Endothelial cell of umbilical vein (primary cell): ENCODE data around the gene GLIPR1L1. TPM values are rescaled to one million over a fixed set of nuclear protein-coding genes. Genes with fewer than 3 reads are reported as not detected.

Experiments
- BruUV-seq: library from RNA; stranded (reverse); fragments of 400-500 nt; replicated peaks from 2 replicates; lab custom pipeline; 2021; lab: Mats Ljungman, UMichigan
- CTCF ChIA-PET: fragments of 300-600, 350-600 bp; sonication (Branson Sonifier 250); formaldehyde crosslinking; loops from one replicate; lab custom pipeline; 2021; ENCODE audit warnings: antibody characterized with exemption, inconsistent platforms; lab: Charles Lee
- POLR2A ChIA-PET: fragments of 300-600, 350-600 bp; sonication (Branson Sonifier 250); formaldehyde crosslinking; loops from one replicate; lab custom pipeline; 2021; ENCODE audit warnings: antibody characterized with exemption, inconsistent platforms; lab: Charles Lee
- DNase-seq: peaks from one replicate; pipeline ENCODE4 v3.0.0-alpha.2; 2011; ENCODE audit warnings: low read depth, low spot score
- FAIRE-seq: peaks from 2 replicates; lab custom pipeline; 2011; peaks lifted over from hg19 to GRCh38; lab: Jason Lieb, UNC
- H2AFZ ChIP-seq: 2 replicates; pipeline ENCODE4 v1.6.0; 2012; ENCODE audit warnings: low read depth, low read length, control low read depth, inconsistent platforms
- H3K27ac ChIP-seq: 2 replicates; pipeline ENCODE4 v1.5.1; 2011; ENCODE audit warnings: low read depth, mild to moderate bottlenecking, control low read depth, low read length, moderate library complexity; ENCODE audit not compliant: insufficient read depth
- H3K27me3 ChIP-seq, 2 experiments: 2 replicates each; pipeline versions ENCODE4 v1.6.0 to v1.6.1; 2011; ENCODE audit warnings: low read length in 2 of 2, mixed read lengths in 1 of 2; ENCODE audit not compliant: control insufficient read depth in 2 of 2, insufficient read depth in 2 of 2
- H3K36me3 ChIP-seq, 2 experiments: 2 replicates in 1 of 2; 3 replicates in 1 of 2; pipeline ENCODE4 v1.5.1; 2011; ENCODE audit warnings: low read length in 2 of 2, mild to moderate bottlenecking in 1 of 2, moderate library complexity in 1 of 2; ENCODE audit not compliant: control insufficient read depth in 2 of 2, insufficient read depth in 2 of 2; ENCODE audit errors: extremely low read depth in 1 of 2
- H3K4me1 ChIP-seq: 3 replicates; pipeline ENCODE4 v1.5.1; 2011; ENCODE audit warnings: mild to moderate bottlenecking, low read length; ENCODE audit not compliant: control insufficient read depth, insufficient read depth; ENCODE audit errors: extremely low read depth
- H3K4me2 ChIP-seq: 2 replicates; pipeline ENCODE4 v1.6.1; 2011; ENCODE audit warnings: low read length, control low read depth, mixed read lengths; ENCODE audit not compliant: insufficient read depth
- H3K4me3 ChIP-seq, 3 experiments: fragments of 200-600 bp in 1 of 3; sonication (generic), shearing (Covaris generic) in 1 of 3; replicated peaks in 1 of 3; 2 replicates each; pipeline ENCODE4 v1.5.1; 2011 to 2016; ENCODE audit warnings: control low read depth in 3 of 3, low read length in 3 of 3, mild to moderate bottlenecking in 2 of 3, inconsistent platforms in 1 of 3, low read depth in 1 of 3, moderate library complexity in 1 of 3; ENCODE audit not compliant: insufficient read depth in 1 of 3
- H3K79me2 ChIP-seq: 2 replicates; pipeline ENCODE4 v1.6.0; 2012; ENCODE audit warnings: low read length, inconsistent platforms; ENCODE audit not compliant: control insufficient read depth, insufficient read depth
- H3K9ac ChIP-seq: replicated peaks from 2 replicates; pipeline ENCODE3; 2011; ENCODE audit warnings: low read length, control low read depth; ENCODE audit not compliant: insufficient read depth; ENCODE audit errors: extremely low read depth
- H3K9me1 ChIP-seq: replicated peaks from 3 replicates; pipeline ENCODE4 v1.6.0; 2011; ENCODE audit warnings: mild to moderate bottlenecking, low read length; ENCODE audit not compliant: control insufficient read depth, insufficient read depth; ENCODE audit errors: extremely low read depth
- H3K9me3 ChIP-seq: replicated peaks from 2 replicates; pipeline ENCODE4 v1.5.1; 2012; ENCODE audit warnings: low read length, inconsistent platforms; ENCODE audit not compliant: control insufficient read depth, insufficient read depth
- H4K20me1 ChIP-seq: replicated peaks from 2 replicates; pipeline ENCODE3; 2011; ENCODE audit warnings: mild to moderate bottlenecking, low read length; ENCODE audit not compliant: control insufficient read depth, insufficient read depth; ENCODE audit errors: extremely low read depth
- CTCF ChIP-seq, 2 donors: IDR thresholded peaks; 1 replicate in 1 of 2; 2 replicates in 1 of 2; pipeline ENCODE4 v1.5.1; 2011; ENCODE audit warnings: low read length in 2 of 2, mild to moderate bottlenecking in 2 of 2, moderate library complexity in 2 of 2, control low read depth in 1 of 2, inconsistent platforms in 1 of 2, low read depth in 1 of 2; ENCODE audit not compliant: insufficient read depth in 1 of 2; ENCODE audit errors: extremely low read depth in 1 of 2
- EZH2 ChIP-seq: IDR thresholded peaks from 2 replicates; pipeline ENCODE4 v1.6.1; 2012; ENCODE audit warnings: borderline replicate concordance, low read depth, mild to moderate bottlenecking, moderate library complexity, low read length, inconsistent platforms; ENCODE audit not compliant: severe bottlenecking
- FOS ChIP-seq: IDR thresholded peaks from 2 replicates; pipeline ENCODE4 v1.6.1; 2011; ENCODE audit warnings: mild to moderate bottlenecking, low read length, moderate library complexity, borderline replicate concordance; ENCODE audit not compliant: insufficient read depth
- GATA2 ChIP-seq: IDR thresholded peaks from 2 replicates; pipeline ENCODE4 v1.7.0; 2011; ENCODE audit warnings: low read depth, mild to moderate bottlenecking, moderate library complexity, mixed read lengths, low read length; ENCODE audit not compliant: insufficient read length, insufficient read depth
- JUN ChIP-seq: IDR thresholded peaks from 2 replicates; pipeline ENCODE4 v1.6.1; 2011; ENCODE audit warnings: borderline replicate concordance, low read depth; ENCODE audit not compliant: insufficient read length, insufficient read depth
- MAX ChIP-seq: IDR thresholded peaks from 2 replicates; pipeline ENCODE4 v1.6.1; 2011; ENCODE audit not compliant: insufficient read depth, insufficient read length
- MYC ChIP-seq: IDR thresholded peaks from one replicate; pipeline ENCODE4 v1.6.1; 2011; ENCODE audit warnings: mild to moderate bottlenecking, low read depth, low read length
- POLR2A ChIP-seq: IDR thresholded peaks from 2 replicates; pipeline ENCODE4 v1.6.1; 2012; ENCODE audit warnings: low read depth, mild to moderate bottlenecking, control low read depth, low read length
- POLR2AphosphoS5 ChIP-seq: IDR thresholded peaks from 2 replicates; pipeline ENCODE4 v1.6.1; 2012; ENCODE audit warnings: low read depth, mild to moderate bottlenecking, control low read depth, low read length, moderate library complexity; ENCODE audit not compliant: insufficient read depth
- dilution Hi-C: fragments of 300-500 bp; cut with MboI; formaldehyde crosslinking; loops from one replicate; pipeline ENCODE4 v1.15.0; 2019; ENCODE audit warnings: low sequenced_read_pairs; ENCODE audit not compliant: extremely low pct_ligation_motif_present
- intact Hi-C: fragments of 100-400 bp; cut with micrococcal nuclease; formaldehyde crosslinking; loops from one replicate; pipeline ENCODE4 v1.10.0; 2022
- polyA plus RNA-seq, 4 experiments: library from polyadenylated mRNA; depleted of rRNA in 3 of 4; stranded (reverse) in 3 of 4; unstranded in 1 of 4; fragments of >200 nt; gene quantifications; 2 replicates each; pipeline versions ENCODE4 v1.2.1 to v1.2.3, GENCODE V29; 2011 to 2012; ENCODE audit warnings: missing spikeins in 1 of 4
- total RNA-seq: library from RNA; stranded (reverse); gene quantifications from 2 replicates; pipeline ENCODE4 v1.2.3, GENCODE V29; 2021

GLIPR1L1 gene
- total and polyA plus RNA-seq, 2 donors (not counting 3 experiments of a cell fraction or from before 2014, with no cell fraction given), result not detected

- no peak for FAIRE-seq
- intact Hi-C loops (no loop called here), dilution Hi-C loops (no loop called here)
- no peaks in the 10 kb centered on the region for H4K20me1 ChIP-seq
- no peak overlapping the region for H3K4me3 ChIP-seq
- no peak overlapping the region for H3K4me2 ChIP-seq
- no peaks in the 10 kb centered on the region for H3K9me1 ChIP-seq
- no TSS peak for BruUV-seq
- H3K9ac ChIP-seq, result no peak overlapping the region
- H3K36me3 ChIP-seq, result no peaks in the 10 kb centered on the region
- no peak overlapping the region for H3K27ac ChIP-seq
- TF ChIP-seq MYC, result no peak
- TF ChIP-seq MAX, result no peak
- TF ChIP-seq EZH2, result no peak
- TF ChIP-seq FOS, result no peak
- TF ChIP-seq POLR2AphosphoS5, result no peak
- TF ChIP-seq GATA2, result no peak
- CTCF ChIA-PET, result no interaction called here
- no peak for DNase-seq
- no peak overlapping the region for H2AFZ ChIP-seq
- no peaks in the 10 kb centered on the region for H3K27me3 ChIP-seq
- POLR2A ChIA-PET, result no interaction called here
- no peaks in the 10 kb centered on the region for H3K4me1 ChIP-seq
- H3K9me3 ChIP-seq, result no peaks in the 10 kb centered on the region
- H3K79me2 ChIP-seq, result no peaks in the 10 kb centered on the region
Measured at GRCh38 chr12:75323663-75324062, 10.8 kb upstream of the GLIPR1L1 start.

GRCh38 chr12:75327642-75328041, 6.8 kb upstream of the GLIPR1L1 start:
- TF ChIP-seq POLR2AphosphoS5, result no peak
- TF ChIP-seq FOS, result no peak
- no peak for TF ChIP-seq CTCF (IDR thresholded peaks at IDR 0.05; ENCODE audit: extremely low read depth in 1 of 2, insufficient read depth in 1 of 2, low read depth in 1 of 2, low read length in 2 of 2)
- no peak for TF ChIP-seq MAX
- TF ChIP-seq EZH2, result no peak
- no peak for TF ChIP-seq GATA2
- TF ChIP-seq MYC, result no peak
- TF ChIP-seq POLR2A, result no peak
- no peak for TF ChIP-seq JUN
- H3K79me2 ChIP-seq, result no peaks in the 10 kb centered on the region
- H4K20me1 ChIP-seq, result no peaks in the 10 kb centered on the region
- H2AFZ ChIP-seq, result no peak overlapping the region
- intact Hi-C loops (no loop called here), dilution Hi-C loops (no loop called here)
- H3K27ac ChIP-seq, result no peak overlapping the region
- no peak overlapping the region for H3K4me2 ChIP-seq
- POLR2A ChIA-PET, result no interaction called here
- BruUV-seq, result no TSS peak
- H3K9ac ChIP-seq, result no peak overlapping the region
- H3K36me3 ChIP-seq, result no peaks in the 10 kb centered on the region
- DNase-seq, result no peak
- CTCF ChIA-PET, result interaction anchor here (1.5 kb wide), 1 partner anchor 15 kb away, joined by 4 read pairs; no protein-coding TSS in a partner anchor
- H3K4me1 ChIP-seq, result peaks cover 3% of the 10 kb centered on the region
- no peaks in the 10 kb centered on the region for H3K9me1 ChIP-seq
- H3K27me3 ChIP-seq, result no peaks in the 10 kb centered on the region
- no peaks in the 10 kb centered on the region for H3K9me3 ChIP-seq
- FAIRE-seq, result no peak
- H3K4me3 ChIP-seq, result no peak overlapping the region
